Prostate gland (tissue), 2 donors: ENCODE measurements around the gene SNX9. TPM values are rescaled to one million over a fixed set of nuclear protein-coding genes. Genes with fewer than 3 reads are reported as not detected.

ENCODE experiments used
- DNase-seq: peaks from one replicate; pipeline ENCODE4 v3.0.0-alpha.2; 2019; ENCODE audit warnings: low spot score
- H3K27ac ChIP-seq, 2 donors: fragments of 200-600 bp; sonication (generic); 2 replicates each; pipeline ENCODE4 v1.5.1; 2017 to 2019
- H3K27me3 ChIP-seq: fragments of 200-600 bp; sonication (generic); replicated peaks from 2 replicates; pipeline ENCODE4 v1.5.1; 2019; ENCODE audit not compliant: insufficient read depth
- H3K36me3 ChIP-seq, 2 donors: fragments of 200-600 bp; sonication (generic); 1 replicate in 1 of 2; 2 replicates in 1 of 2; pipeline versions ENCODE4 v1.5.1 to v1.8.1; 2017 to 2019
- H3K4me1 ChIP-seq: fragments of 200-600 bp; sonication (generic); replicated peaks from 2 replicates; pipeline ENCODE4 v1.5.1; 2019
- H3K4me3 ChIP-seq, 2 donors: fragments of 200-600 bp; sonication (generic); 2 replicates each; pipeline ENCODE4 v1.5.1; 2017 to 2019
- H3K9me3 ChIP-seq: fragments of 200-600 bp; sonication (generic); 2 replicates; pipeline ENCODE4 v1.5.1; 2017
- CTCF ChIP-seq, 4 experiments: fragments of 200-600 bp in 2 of 4; fragments of 450-650 bp in 2 of 4; sonication (generic) in 2 of 4; IDR thresholded peaks; 1 replicate in 3 of 4; 2 replicates in 1 of 4; pipeline ENCODE4 v1.5.1; 2016 to 2019; ENCODE audit warnings: antibody characterized with exemption in 4 of 4, mild to moderate bottlenecking in 2 of 4, moderate library complexity in 2 of 4
- POLR2A ChIP-seq: fragments of 450-650 bp; IDR thresholded peaks from one replicate; pipeline ENCODE4 v1.6.1; 2016; ENCODE audit warnings: antibody characterized with exemption, mild to moderate bottlenecking
- POLR2AphosphoS5 ChIP-seq: sonication (generic); formaldehyde crosslinking; IDR thresholded peaks from one replicate; pipeline ENCODE4 v1.6.1; 2017; ENCODE audit warnings: antibody characterized with exemption
- WGBS: methylation state at CpG from one replicate; pipeline ENCODE4 v1.1.5; 2018; 5-methylcytosine and 5-hydroxymethylcytosine counted together
- intact Hi-C: fragments of 100-400 bp; cut with DNase I; formaldehyde crosslinking; loops from one replicate; pipeline ENCODE4 v1.14.2; 2022
- total RNA-seq, 2 donors: library from RNA; depleted of rRNA; stranded (reverse); fragments of >200 nt; gene quantifications; one replicate each; pipeline ENCODE4 v1.1.0, GENCODE V29; 2016

Gene SNX9
- total RNA-seq, 2 donors from 2014 or later = 39.2 to 40.6 TPM

- TF ChIP-seq POLR2AphosphoS5 (no peak), CTCF (IDR thresholded peaks at IDR 0.05) (no peak), POLR2A (no peak)
- H3K9me3 ChIP-seq = no peaks in the 10 kb centered on the region
- intact Hi-C loops = no loop called here
- no peaks in the 10 kb centered on the region for H3K36me3 ChIP-seq
- no peaks in the 10 kb centered on the region for H3K4me1 ChIP-seq
- H3K4me3 ChIP-seq = no peak overlapping the region
- DNase-seq = no peak
- 88% methylated on average over 10 of the region's 10 CpGs for WGBS
- no peak overlapping the region for H3K27ac ChIP-seq
- H3K27me3 ChIP-seq = no peaks in the 10 kb centered on the region
Observed at GRCh38 chr6:157977176-157977804, 154.2 kb downstream of the SNX9 start.

GRCh38 chr6:157978021-157978783 is 155.2 kb downstream of the SNX9 start:
- intact Hi-C loops = no loop called here
- no peak for DNase-seq
- H3K9me3 ChIP-seq = no peaks in the 10 kb centered on the region
- TF ChIP-seq CTCF (IDR thresholded peaks at IDR 0.05) (no peak), POLR2A (no peak), POLR2AphosphoS5 (no peak)
- WGBS = 85% methylated on average over 16 of the region's 16 CpGs
- H3K36me3 ChIP-seq = no peaks in the 10 kb centered on the region
- no peak overlapping the region for H3K4me3 ChIP-seq
- no peaks in the 10 kb centered on the region for H3K27me3 ChIP-seq
- no peak overlapping the region for H3K27ac ChIP-seq
- H3K4me1 ChIP-seq = no peaks in the 10 kb centered on the region

GRCh38 chr6:157980288-157981131 is 157.5 kb downstream of the SNX9 start:
- DNase-seq = no peak
- intact Hi-C loops = loop anchor here (5.0 kb wide), 1 partner anchor 92 kb away; no protein-coding TSS in a partner anchor
- no peaks in the 10 kb centered on the region for H3K4me1 ChIP-seq
- 60% methylated on average over 19 of the region's 19 CpGs for WGBS
- no peak for TF ChIP-seq CTCF (IDR thresholded peaks at IDR 0.05)
- no peak for TF ChIP-seq POLR2AphosphoS5
- no peak for TF ChIP-seq POLR2A
- no peaks in the 10 kb centered on the region for H3K27me3 ChIP-seq
- peak overlapping the region in 1 of 2 donors; percentile 89 for H3K27ac ChIP-seq
- peak overlapping the region in 1 of 2 donors; percentile 98 for H3K4me3 ChIP-seq
- no peaks in the 10 kb centered on the region for H3K36me3 ChIP-seq
- no peaks in the 10 kb centered on the region for H3K9me3 ChIP-seq

GRCh38 chr6:157981132-157981394 is 158.0 kb downstream of the SNX9 start:
- 10% methylated on average over 24 of the region's 24 CpGs for WGBS
- Histone ChIP-seq H3K27ac (peak overlapping the region; percentile 87 to 89), H3K4me1 (no peaks in the 10 kb centered on the region), H3K9me3 (no peaks in the 10 kb centered on the region), H3K36me3 (no peaks in the 10 kb centered on the region), H3K4me3 (peak overlapping the region; percentile 88 to 98), H3K27me3 (no peaks in the 10 kb centered on the region)
- no peak for DNase-seq
- intact Hi-C loops = loop anchor here (5.0 kb wide), 1 partner anchor 91 kb away; no protein-coding TSS in a partner anchor
- no peak for TF ChIP-seq CTCF (IDR thresholded peaks at IDR 0.05)
